ENCODE data around the gene HLA-DRB5. TPM values are rescaled to one million over a fixed set of nuclear protein-coding genes. Genes with fewer than 3 reads are reported as not detected.

The HLA-DRB5 gene
- total RNA-seq, 1 experiment from 2014 or later, result 4.2 TPM

- H4K20me1 ChIP-seq (ENCODE audit: control insufficient read depth, insufficient read depth, insufficient read length), result no peaks in the 10 kb centered on the region
- H3K18ac ChIP-seq (ENCODE audit: insufficient read length, low read depth, low read length), result no peak overlapping the region
- no peaks in the 10 kb centered on the region for H3K79me2 ChIP-seq (ENCODE audit: insufficient read depth, low read length)
- DNase-seq, result no peak
- H2BK12ac ChIP-seq (ENCODE audit: insufficient read length, low read depth, low read length), result no peak overlapping the region
- no peak overlapping the region for H3K56ac ChIP-seq (ENCODE audit: insufficient read length, low read depth, low read length)
- no peak overlapping the region for H2BK15ac ChIP-seq (ENCODE audit: low read depth, low read length)
- no peak overlapping the region for H2BK20ac ChIP-seq (ENCODE audit: low read depth, low read length, poor library complexity, severe bottlenecking)
- no CpG with 5 or more reads among the region's 1 CpG for WGBS (ENCODE audit: extremely low coverage, insufficient read length, low lambda C conversion rate)
- no peak overlapping the region for H2BK5ac ChIP-seq (ENCODE audit: insufficient read length, low read length)
- H2AFZ ChIP-seq (ENCODE audit: low read length), result no peak overlapping the region
- H3K27me3 Mint-ChIP-seq (ENCODE audit: low read depth), result peaks cover 5% of the 10 kb centered on the region
- H3K9me3 Mint-ChIP-seq, result peaks cover 0 to 17% of the 10 kb centered on the region in 2 experiments; a peak in 4 of 5 replicates
- H4K8ac ChIP-seq (replicated peaks; ENCODE audit: insufficient read length, low read depth, low read length), result no peak overlapping the region
- H3K14ac ChIP-seq (ENCODE audit: insufficient read depth, low read length), result no peak overlapping the region
- H2BK120ac ChIP-seq (ENCODE audit: low read depth, low read length, poor library complexity, severe bottlenecking), result no peak overlapping the region
- H3T11ph ChIP-seq (ENCODE audit: low read length), result no peak overlapping the region
- H3K4me3 Mint-ChIP-seq, result no peak overlapping the region
- H3K23me2 ChIP-seq (ENCODE audit: insufficient read length, low read depth, low read length, poor library complexity, severe bottlenecking), result no peaks in the 10 kb centered on the region
- H3K4me2 ChIP-seq (ENCODE audit: insufficient read depth, insufficient read length, low read length), result no peak overlapping the region
- H3K4ac ChIP-seq (ENCODE audit: low read depth, low read length), result no peak overlapping the region
- H3K27ac Mint-ChIP-seq, result no peak overlapping the region
- no peak overlapping the region for H3K27ac ChIP-seq (ENCODE audit: insufficient read length, low read depth, low read length)
- H3K27me3 ChIP-seq (ENCODE audit: insufficient read depth, low read length), result no peaks in the 10 kb centered on the region
- no peak overlapping the region for H4K5ac ChIP-seq (ENCODE audit: insufficient read length, low read depth, low read length)
- TF ChIP-seq CTCF (conservative IDR thresholded peaks at IDR 0.05), result no peak
- peaks cover 5 to 7% of the 10 kb centered on the region in 2 experiments for H3K4me1 Mint-ChIP-seq
- no peak overlapping the region for H2AK5ac ChIP-seq (ENCODE audit: insufficient read length, low read length)
- 0 out of 7 replicates have a peak, but pooled peaks cover 0 to 5% (median 4%) of the 10 kb centered on the region in 3 experiments for H3K36me3 Mint-ChIP-seq (ENCODE audit: insufficient read depth in 1 of 3, low read depth in 3 of 3)
- H3K4me1 ChIP-seq (ENCODE audit: insufficient read depth, low read length), result no peaks in the 10 kb centered on the region
- H3K79me1 ChIP-seq (ENCODE audit: insufficient read depth, low read depth, low read length, poor library complexity, severe bottlenecking), result no peaks in the 10 kb centered on the region
- no peak overlapping the region for H3K9ac ChIP-seq (ENCODE audit: extremely low read depth, insufficient read length, low read length)
- no peak overlapping the region for H3K23ac ChIP-seq (ENCODE audit: insufficient read length, low read depth, low read length)
- H3K9me3 ChIP-seq (ENCODE audit: control insufficient read depth, low read depth, low read length), result no peaks in the 10 kb centered on the region
- H4K91ac ChIP-seq (ENCODE audit: insufficient read length, low read depth, low read length), result no peak overlapping the region
Observed at GRCh38 chr6:32565511-32565910, 35.4 kb upstream of the HLA-DRB5 start.

All from H9 (cell line).